Mesendoderm (in vitro differentiated cells): Measurements from ENCODE around the gene PPP1R1A.

ENCODE experiments used
- DNase-seq: peaks from one replicate; pipeline ENCODE4 v3.0.0; 2013
- H2AK5ac ChIP-seq: 2 replicates; pipeline ENCODE4 v1.6.1; 2013; ENCODE audit warnings: low read length, inconsistent platforms
- H2BK120ac ChIP-seq: 2 replicates; pipeline ENCODE4 v1.6.1; 2013; ENCODE audit warnings: low read depth, mild to moderate bottlenecking, low read length, moderate library complexity, mixed read lengths
- H2BK15ac ChIP-seq: replicated peaks from 2 replicates; pipeline ENCODE4 v1.6.1; 2013; ENCODE audit warnings: low read depth, mild to moderate bottlenecking, moderate library complexity
- H2BK5ac ChIP-seq: 2 replicates; pipeline ENCODE4 v1.6.1; 2013; ENCODE audit warnings: low read length, inconsistent platforms
- H3K18ac ChIP-seq: 2 replicates; pipeline ENCODE4 v1.6.1; 2013; ENCODE audit warnings: mild to moderate bottlenecking, low read length, mixed read lengths
- H3K23ac ChIP-seq: one replicate; pipeline ENCODE4 v1.6.1; 2013; ENCODE audit warnings: low read length
- H3K27ac ChIP-seq: 2 replicates; pipeline ENCODE4 v1.5.1; 2013; ENCODE audit warnings: low read depth, mild to moderate bottlenecking, inconsistent platforms, low read length, moderate library complexity
- H3K27me3 ChIP-seq: 2 replicates; pipeline ENCODE4 v1.6.1; 2013; ENCODE audit warnings: low read length, control low read depth, mild to moderate bottlenecking, inconsistent platforms; ENCODE audit not compliant: insufficient read depth, poor library complexity
- H3K36me3 ChIP-seq: 2 replicates; pipeline ENCODE4 v1.6.1; 2013; ENCODE audit warnings: low read length, inconsistent platforms; ENCODE audit not compliant: control insufficient read depth, insufficient read depth
- H3K4ac ChIP-seq: one replicate; pipeline ENCODE4 v1.6.1; 2013; ENCODE audit warnings: low read depth, mild to moderate bottlenecking, low read length, moderate library complexity
- H3K4me1 ChIP-seq: 2 replicates; pipeline ENCODE4 v1.6.1; 2013; ENCODE audit warnings: low read depth, low read length, inconsistent platforms; ENCODE audit not compliant: control insufficient read depth
- H3K4me2 ChIP-seq: 2 replicates; pipeline ENCODE4 v1.6.1; 2013; ENCODE audit warnings: low read length
- H3K4me3 ChIP-seq: 2 replicates; pipeline ENCODE4 v1.5.1; 2013; ENCODE audit warnings: mild to moderate bottlenecking, low read length
- H3K56ac ChIP-seq: one replicate; pipeline ENCODE4 v1.6.1; 2013; ENCODE audit warnings: low read length
- H3K79me1 ChIP-seq: 2 replicates; pipeline ENCODE4 v1.6.1; 2013; ENCODE audit warnings: low read length, inconsistent platforms
- H3K79me2 ChIP-seq: 2 replicates; pipeline ENCODE4 v1.6.1; 2013; ENCODE audit warnings: mild to moderate bottlenecking, low read length; ENCODE audit not compliant: control insufficient read depth, insufficient read depth
- H3K9ac ChIP-seq: 2 replicates; pipeline ENCODE4 v1.6.1; 2013; ENCODE audit warnings: low read length, inconsistent platforms
- H4K5ac ChIP-seq: one replicate; pipeline ENCODE4 v1.6.1; 2013; ENCODE audit warnings: low read length
- H4K8ac ChIP-seq: one replicate; pipeline ENCODE4 v1.6.1; 2013; ENCODE audit warnings: low read depth, mild to moderate bottlenecking, control low read depth, low read length, moderate library complexity
- WGBS: extraction: QIAGEN DNeasy Blood & Tissue Kit; methylation state at CpG from one replicate; pipeline ENCODE4 v1.1.7; 2013; ENCODE audit warnings: low lambda C conversion rate, missing lambda C conversion rate; ENCODE audit not compliant: insufficient coverage; ENCODE audit errors: extremely low coverage; 5-methylcytosine and 5-hydroxymethylcytosine counted together

Gene PPP1R1A

DNA sequence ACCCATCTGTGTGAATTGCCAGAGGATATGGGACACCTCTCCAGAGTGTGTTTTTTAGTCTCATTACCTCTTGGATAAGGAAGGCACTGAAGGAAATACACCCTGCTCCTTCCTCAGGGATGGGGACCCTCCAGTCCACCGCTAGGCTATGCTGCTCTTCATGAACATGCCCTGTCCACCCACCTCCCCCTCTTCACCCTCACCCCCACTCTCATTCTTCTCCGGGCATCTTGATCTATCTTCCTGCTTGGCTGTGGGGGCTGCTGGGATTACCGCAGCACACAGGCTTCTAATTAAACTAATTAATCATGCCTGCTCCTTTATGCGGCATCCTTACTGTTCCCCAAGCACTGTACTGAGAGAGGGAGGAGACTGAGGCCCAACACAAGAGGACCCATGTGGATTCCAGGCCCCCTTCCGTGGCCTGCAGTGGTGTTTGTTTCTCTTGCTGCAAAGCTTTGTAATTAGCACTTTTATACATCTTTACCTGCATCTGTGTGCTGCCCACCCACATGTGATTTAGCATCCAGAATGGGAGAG lies 46.6 kb downstream of the PPP1R1A start:
- Histone ChIP-seq H3K4me1 (peaks cover 2% of the 10 kb centered on the region), H3K4me2 (no peak overlapping the region), H3K18ac (no peak overlapping the region), H2BK15ac (no peak overlapping the region), H4K5ac (no peak overlapping the region), H3K4me3 (no peak overlapping the region), H2BK120ac (no peak overlapping the region), H3K27me3 (no peaks in the 10 kb centered on the region), H3K4ac (no peak overlapping the region), H2AK5ac (no peak overlapping the region), H4K8ac (no peak overlapping the region), H3K56ac (no peak overlapping the region), H3K36me3 (no peaks in the 10 kb centered on the region), H3K27ac (no peak overlapping the region), H3K9ac (no peak overlapping the region), H2BK5ac (no peak overlapping the region), H3K23ac (no peak overlapping the region), H3K79me1 (no peaks in the 10 kb centered on the region), H3K79me2 (no peaks in the 10 kb centered on the region)
- WGBS = no CpG with 5 or more reads among the region's 5 CpGs
- DNase-seq = no peak

DNA sequence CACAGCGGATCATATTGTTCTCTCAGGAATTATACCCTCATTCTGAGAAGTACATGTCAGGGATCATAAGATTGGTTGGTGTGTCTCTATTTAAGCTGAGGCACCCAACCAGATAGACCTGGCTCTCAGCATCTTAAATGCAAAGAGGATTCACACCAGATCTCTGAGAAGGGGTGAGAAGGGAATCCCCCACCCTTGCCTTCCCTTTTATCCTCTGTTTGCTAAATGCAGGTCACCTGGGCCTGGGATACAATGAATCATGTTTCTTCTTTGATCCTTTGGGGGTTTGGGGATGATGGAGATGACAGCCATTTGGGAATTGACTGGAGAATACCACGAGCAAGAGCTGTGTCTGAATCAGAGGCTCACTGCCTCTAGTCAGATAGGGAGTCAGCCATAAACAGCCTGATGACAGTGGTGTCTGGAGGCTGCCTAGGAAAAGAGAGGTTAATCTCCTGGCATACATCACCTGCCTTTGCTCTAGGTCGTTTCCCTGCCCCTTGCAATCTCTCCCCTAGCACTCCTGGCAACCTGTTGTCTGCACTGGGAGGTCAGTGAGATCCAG lies 50.2 kb downstream of the PPP1R1A start:
- H3K27ac ChIP-seq = no peak overlapping the region
- no peak overlapping the region for H4K5ac ChIP-seq
- DNase-seq = no peak
- no peak overlapping the region for H3K23ac ChIP-seq
- no peak overlapping the region for H4K8ac ChIP-seq
- no peak overlapping the region for H2BK15ac ChIP-seq
- H3K18ac ChIP-seq = no peak overlapping the region
- H3K56ac ChIP-seq = no peak overlapping the region
- H3K27me3 ChIP-seq = no peaks in the 10 kb centered on the region
- no peak overlapping the region for H3K4ac ChIP-seq
- no peak overlapping the region for H2BK5ac ChIP-seq
- no peaks in the 10 kb centered on the region for H3K79me2 ChIP-seq
- H3K36me3 ChIP-seq = no peaks in the 10 kb centered on the region
- H3K4me3 ChIP-seq = no peak overlapping the region
- H3K4me2 ChIP-seq = no peak overlapping the region
- H2BK120ac ChIP-seq = no peak overlapping the region
- no peak overlapping the region for H3K9ac ChIP-seq
- WGBS = no CpG with 5 or more reads among the region's 3 CpGs
- no peak overlapping the region for H2AK5ac ChIP-seq
- H3K79me1 ChIP-seq = no peaks in the 10 kb centered on the region
- H3K4me1 ChIP-seq = no peaks in the 10 kb centered on the region

DNA sequence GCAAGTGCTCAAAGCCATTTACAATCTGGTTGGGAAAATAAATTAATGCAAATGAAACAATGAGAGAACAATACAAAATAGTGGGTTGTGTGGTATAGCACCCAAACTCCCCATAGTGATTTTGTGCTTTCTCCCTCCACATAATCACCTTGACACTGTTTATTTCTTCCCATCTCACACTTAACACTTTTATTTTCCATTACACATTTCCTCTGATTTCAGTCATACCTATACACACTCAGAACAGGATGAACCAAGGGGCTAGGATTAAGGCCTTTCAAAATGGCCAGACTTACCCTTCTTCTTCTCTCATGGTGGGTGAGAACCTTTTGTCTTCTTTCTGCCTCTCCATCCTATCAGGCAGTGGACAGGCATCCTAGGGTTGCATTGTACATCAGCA lies 53.0 kb downstream of the PPP1R1A start:
- Histone ChIP-seq H3K4ac (no peak overlapping the region), H3K18ac (no peak overlapping the region), H4K8ac (no peak overlapping the region), H3K79me1 (no peaks in the 10 kb centered on the region), H3K27ac (no peak overlapping the region), H2BK120ac (no peak overlapping the region), H2AK5ac (no peak overlapping the region), H3K4me3 (no peak overlapping the region), H2BK5ac (no peak overlapping the region), H3K27me3 (no peaks in the 10 kb centered on the region), H3K4me1 (no peaks in the 10 kb centered on the region), H4K5ac (no peak overlapping the region), H3K4me2 (no peak overlapping the region), H3K56ac (no peak overlapping the region), H3K79me2 (no peaks in the 10 kb centered on the region), H2BK15ac (no peak overlapping the region), H3K23ac (no peak overlapping the region), H3K36me3 (no peaks in the 10 kb centered on the region), H3K9ac (no peak overlapping the region)
- DNase-seq = no peak

DNA sequence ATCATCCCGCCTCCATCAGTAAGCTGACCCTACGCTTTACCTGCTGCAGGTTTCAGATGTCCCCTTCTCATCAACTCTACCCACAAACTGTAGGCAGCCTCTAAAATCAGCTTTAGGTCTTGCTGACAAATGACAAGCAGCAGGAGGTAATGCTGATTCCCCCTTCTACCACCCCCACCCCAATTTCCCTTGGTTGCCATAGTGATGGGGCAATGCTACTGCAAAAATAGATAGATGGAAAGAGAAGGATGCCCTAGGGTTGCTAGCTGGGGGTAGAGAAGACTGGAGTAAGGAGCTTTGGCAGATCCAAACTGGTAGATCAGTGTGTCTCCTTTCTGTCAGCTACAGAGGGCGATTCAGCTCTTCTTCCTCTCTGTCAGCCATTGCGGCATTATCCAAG lies 58.9 kb downstream of the PPP1R1A start:
- WGBS = no CpG with 5 or more reads among the region's 4 CpGs
- no peaks in the 10 kb centered on the region for H3K27me3 ChIP-seq

More for the DNA sequence above, 58.9 kb downstream of the PPP1R1A start:
- H3K36me3 ChIP-seq = no peaks in the 10 kb centered on the region
- no peak overlapping the region for H4K5ac ChIP-seq
- H3K79me2 ChIP-seq = no peaks in the 10 kb centered on the region
- no peak overlapping the region for H3K4me2 ChIP-seq
- no peak overlapping the region for H3K23ac ChIP-seq
- no peak overlapping the region for H2AK5ac ChIP-seq
- H3K9ac ChIP-seq = no peak overlapping the region
- H4K8ac ChIP-seq = no peak overlapping the region
- H3K4ac ChIP-seq = no peak overlapping the region
- DNase-seq = no peak
- no peak overlapping the region for H3K4me3 ChIP-seq
- H2BK120ac ChIP-seq = no peak overlapping the region
- H2BK5ac ChIP-seq = no peak overlapping the region
- H3K27ac ChIP-seq = no peak overlapping the region
- no peak overlapping the region for H2BK15ac ChIP-seq
- no peak overlapping the region for H3K56ac ChIP-seq
- no peaks in the 10 kb centered on the region for H3K4me1 ChIP-seq
- H3K18ac ChIP-seq = no peak overlapping the region
- no peaks in the 10 kb centered on the region for H3K79me1 ChIP-seq
